Activated naive CD4-positive, alpha-beta T cell treated with anti-CD3 and anti-CD28 coated beads for 36 hours (primary cell): ENCODE results near the gene CTBP1. TPM values are rescaled to one million over a fixed set of nuclear protein-coding genes. Genes with fewer than 3 reads are reported as not detected.

Source experiments
- CTCF ChIA-PET: fragments of 350-600 bp; sonication (Branson Sonifier 250); formaldehyde crosslinking; loops from one replicate; lab custom pipeline; 2021; ENCODE audit warnings: antibody characterized with exemption; lab: Charles Lee
- DNase-seq: peaks from one replicate; pipeline ENCODE4 v3.0.0-alpha.2; 2020
- H3K27ac Mint-ChIP-seq: one replicate; pipeline ENCODE4 v1.8.0; 2021; ENCODE audit warnings: mild to moderate bottlenecking, mixed read lengths
- H3K27me3 Mint-ChIP-seq: one replicate; pipeline ENCODE4 v1.8.0; 2021; ENCODE audit warnings: low read depth, mixed read lengths
- H3K36me3 Mint-ChIP-seq: one replicate; pipeline ENCODE4 v1.8.0; 2021; ENCODE audit warnings: low read depth, mixed read lengths
- H3K4me1 Mint-ChIP-seq: one replicate; pipeline ENCODE4 v1.8.0; 2021; ENCODE audit warnings: low read depth, mixed read lengths
- H3K4me3 Mint-ChIP-seq: one replicate; pipeline ENCODE4 v1.8.0; 2021; ENCODE audit warnings: mild to moderate bottlenecking, moderate library complexity, mixed read lengths
- H3K9me3 Mint-ChIP-seq: one replicate; pipeline ENCODE4 v1.8.0; 2021; ENCODE audit warnings: mixed read lengths
- intact Hi-C: fragments of 100-400 bp; cut with micrococcal nuclease; formaldehyde crosslinking; loops from one replicate; pipeline ENCODE4 v1.15.1; 2023
- total RNA-seq, 2 experiments: library from RNA; stranded (reverse); gene quantifications; one replicate each; pipeline ENCODE4 v1.2.3, GENCODE V29; 2021

Gene CTBP1
- total RNA-seq, 2 experiments from 2014 or later: 136 to 140 TPM

DNA sequence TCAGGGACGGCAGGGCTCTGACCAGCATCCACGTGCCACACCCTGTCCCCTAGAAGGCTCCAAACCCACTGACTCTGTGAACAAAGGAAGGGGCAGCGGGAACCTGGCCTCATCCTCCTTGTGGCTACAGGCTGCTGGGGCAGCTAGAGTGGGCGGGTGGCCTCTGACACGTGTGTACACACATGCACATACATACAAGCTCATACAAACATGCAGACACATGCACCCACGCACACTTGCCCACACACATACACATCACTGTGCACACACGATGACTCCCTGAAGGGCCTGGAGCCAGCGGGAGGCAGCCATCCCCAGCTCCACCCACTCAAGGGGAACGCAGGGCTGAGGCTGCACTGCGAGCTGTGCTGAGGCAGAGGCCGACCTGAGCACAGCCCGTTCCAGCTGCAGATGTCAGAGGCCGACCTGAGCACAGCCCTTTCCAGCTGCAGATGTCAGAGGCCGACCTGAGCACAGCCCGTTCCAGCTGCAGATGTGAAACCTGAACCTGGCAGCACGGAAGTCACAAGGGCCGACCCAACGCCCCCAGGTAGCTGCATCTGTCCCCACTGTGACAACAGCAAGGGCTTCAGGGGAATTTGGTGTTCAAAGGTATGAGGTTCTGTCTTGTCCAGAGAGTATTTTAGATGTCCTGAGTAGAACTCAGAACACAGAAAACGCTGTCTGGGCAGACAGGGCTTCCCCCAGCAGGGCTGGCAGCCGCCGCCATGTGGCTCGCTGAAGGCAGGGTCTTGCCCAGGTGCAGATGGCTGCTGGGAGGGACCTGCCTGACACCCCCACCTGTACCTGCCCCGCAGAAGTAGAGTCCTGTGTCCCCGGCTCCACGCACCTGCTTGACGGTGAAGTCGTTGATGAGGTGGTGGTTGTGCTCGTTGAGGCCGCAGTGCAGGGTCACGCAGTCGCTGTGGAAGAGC, 33.5 kb downstream of the CTBP1 start:
- no peak for DNase-seq
- H3K27ac Mint-ChIP-seq: no peak overlapping the region
- CTCF ChIA-PET: interaction anchor here (0.9 kb wide), 1 partner anchor 48 kb away, joined by 3 read pairs; no protein-coding TSS in a partner anchor
- H3K4me3 Mint-ChIP-seq: no peak overlapping the region
- peaks cover 21% of the 10 kb centered on the region for H3K4me1 Mint-ChIP-seq
- intact Hi-C loops: no loop called here
- no peaks in the 10 kb centered on the region for H3K9me3 Mint-ChIP-seq
- peaks cover 14% of the 10 kb centered on the region for H3K36me3 Mint-ChIP-seq
- no peaks in the 10 kb centered on the region for H3K27me3 Mint-ChIP-seq

DNA sequence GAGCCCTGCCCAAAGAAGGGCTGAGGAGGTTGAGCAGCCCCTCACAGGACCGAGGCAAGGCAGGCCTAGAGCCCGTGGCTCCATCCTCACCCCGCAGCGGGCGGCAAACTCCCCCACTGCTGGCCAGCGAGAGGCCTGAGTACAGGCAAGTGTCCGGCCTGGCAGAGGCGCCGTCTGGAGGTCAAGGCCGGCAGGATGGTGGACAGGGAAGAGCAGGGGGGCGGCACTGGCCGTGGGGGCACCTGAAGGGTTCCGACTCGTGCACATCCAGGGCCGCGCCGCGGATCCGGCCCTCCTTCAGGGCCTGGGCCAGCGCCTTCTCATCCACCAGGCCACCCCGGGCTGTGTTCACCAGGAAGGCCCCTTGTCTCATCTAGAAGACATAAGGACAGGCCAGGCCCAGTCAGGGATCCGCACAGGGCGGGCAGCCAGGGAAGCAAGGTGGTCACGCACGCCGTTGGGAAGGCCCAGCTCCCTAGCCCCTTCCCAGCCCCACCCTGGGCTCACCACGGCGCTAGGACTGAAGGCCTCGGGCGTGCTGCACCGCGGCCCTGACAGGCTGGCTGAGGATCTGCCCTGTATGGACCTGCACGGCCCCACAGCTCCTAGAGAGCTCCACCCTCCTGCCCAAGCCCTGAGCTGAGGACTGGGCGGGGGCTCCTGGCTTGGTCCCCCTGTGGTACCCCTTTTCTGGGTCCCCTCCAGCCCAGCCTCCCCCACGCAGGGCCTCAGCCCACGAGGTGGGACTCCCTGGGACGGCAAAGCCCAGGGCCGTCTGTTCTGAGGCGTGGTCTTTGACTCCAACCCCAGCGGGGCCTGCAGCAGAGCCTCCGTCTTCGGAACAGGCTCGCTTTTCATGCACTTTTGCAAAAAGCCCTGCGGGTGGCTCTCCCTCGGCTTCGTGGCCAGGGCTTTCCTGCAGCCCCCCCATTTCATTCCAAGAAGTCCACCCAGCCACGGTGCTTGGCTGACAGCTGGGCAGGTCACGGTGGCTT, 34.5 kb downstream of the CTBP1 start:
- Mint-ChIP-seq H3K36me3 (peaks cover 11% of the 10 kb centered on the region), H3K4me1 (peaks cover 19% of the 10 kb centered on the region), H3K9me3 (no peaks in the 10 kb centered on the region), H3K4me3 (no peak overlapping the region), H3K27me3 (no peaks in the 10 kb centered on the region), H3K27ac (no peak overlapping the region)
- no peak for DNase-seq
- intact Hi-C loops: no loop called here
- CTCF ChIA-PET: no interaction called here

- intact Hi-C loops: no loop called here
- no peak overlapping the region for H3K4me3 Mint-ChIP-seq
- H3K9me3 Mint-ChIP-seq: no peaks in the 10 kb centered on the region
- peaks cover 10% of the 10 kb centered on the region for H3K36me3 Mint-ChIP-seq
- no peaks in the 10 kb centered on the region for H3K27me3 Mint-ChIP-seq
- CTCF ChIA-PET: no interaction called here
- H3K27ac Mint-ChIP-seq: no peak overlapping the region
- DNase-seq: no peak
- peaks cover 16% of the 10 kb centered on the region for H3K4me1 Mint-ChIP-seq
These were observed 35.5 kb downstream of the CTBP1 start for GRCh38 chr4:1213336-1213995.

DNA sequence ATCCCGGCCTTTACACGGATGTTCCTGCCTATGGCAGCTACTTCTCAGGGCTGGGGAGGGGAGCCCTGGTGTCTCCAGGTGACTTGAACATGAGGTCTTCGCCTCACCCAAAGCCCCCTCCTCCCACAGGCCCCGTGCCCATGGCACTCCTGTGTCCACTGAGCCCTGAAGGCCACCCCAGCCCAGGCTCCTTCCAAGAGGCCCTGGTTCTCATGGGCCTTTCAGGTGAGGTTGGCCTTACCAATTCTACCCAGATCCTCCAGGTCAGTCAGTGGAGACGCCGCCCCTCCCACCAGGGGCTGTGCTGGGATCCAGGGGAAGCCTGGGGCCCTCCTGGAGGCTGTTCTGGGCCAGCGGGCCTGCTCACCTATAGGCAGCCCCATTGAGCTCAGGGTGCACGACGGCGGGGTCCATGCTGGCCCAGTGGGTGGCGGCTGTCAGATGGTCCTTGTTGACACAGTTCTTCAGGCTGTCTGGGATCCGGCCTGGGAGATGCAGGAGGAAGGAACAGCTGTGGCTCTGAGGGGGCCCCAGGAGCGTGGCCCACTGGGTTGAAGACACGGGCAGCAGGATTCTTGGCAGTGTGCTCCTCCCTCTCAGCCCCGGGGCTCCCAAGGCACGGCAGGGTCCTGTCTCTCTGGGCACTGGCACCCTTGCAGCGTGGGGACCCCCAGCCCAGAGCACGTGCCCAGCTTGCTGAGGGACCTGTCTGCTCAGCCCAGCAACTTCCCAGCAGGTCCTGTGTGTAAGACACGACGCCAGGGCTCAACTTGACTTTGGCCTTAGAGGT, 36.2 kb downstream of the CTBP1 start:
- DNase-seq: no peak
- intact Hi-C loops: no loop called here
- peaks cover 14% of the 10 kb centered on the region for H3K4me1 Mint-ChIP-seq
- no peaks in the 10 kb centered on the region for H3K27me3 Mint-ChIP-seq
- CTCF ChIA-PET: no interaction called here
- no peak overlapping the region for H3K4me3 Mint-ChIP-seq
- H3K36me3 Mint-ChIP-seq: peaks cover 6% of the 10 kb centered on the region
- H3K27ac Mint-ChIP-seq: no peak overlapping the region
- H3K9me3 Mint-ChIP-seq: no peaks in the 10 kb centered on the region

GRCh38 chr4:1211891-1212545, 36.9 kb downstream of the CTBP1 start:
- Mint-ChIP-seq H3K27me3 (no peaks in the 10 kb centered on the region), H3K4me3 (no peak overlapping the region), H3K36me3 (peaks cover 3% of the 10 kb centered on the region), H3K27ac (no peak overlapping the region), H3K4me1 (peaks cover 7% of the 10 kb centered on the region), H3K9me3 (no peaks in the 10 kb centered on the region)
- CTCF ChIA-PET: no interaction called here
- intact Hi-C loops: no loop called here
- no peak for DNase-seq

GRCh38 chr4:1211371-1211770, 37.6 kb downstream of the CTBP1 start:
- no peak for DNase-seq
- Mint-ChIP-seq H3K27me3 (no peaks in the 10 kb centered on the region), H3K27ac (no peak overlapping the region), H3K4me3 (no peak overlapping the region), H3K9me3 (no peaks in the 10 kb centered on the region), H3K36me3 (peaks cover 2% of the 10 kb centered on the region), H3K4me1 (peaks cover under 1% of the 10 kb centered on the region)
- CTCF ChIA-PET: no interaction called here
- intact Hi-C loops: no loop called here

DNA sequence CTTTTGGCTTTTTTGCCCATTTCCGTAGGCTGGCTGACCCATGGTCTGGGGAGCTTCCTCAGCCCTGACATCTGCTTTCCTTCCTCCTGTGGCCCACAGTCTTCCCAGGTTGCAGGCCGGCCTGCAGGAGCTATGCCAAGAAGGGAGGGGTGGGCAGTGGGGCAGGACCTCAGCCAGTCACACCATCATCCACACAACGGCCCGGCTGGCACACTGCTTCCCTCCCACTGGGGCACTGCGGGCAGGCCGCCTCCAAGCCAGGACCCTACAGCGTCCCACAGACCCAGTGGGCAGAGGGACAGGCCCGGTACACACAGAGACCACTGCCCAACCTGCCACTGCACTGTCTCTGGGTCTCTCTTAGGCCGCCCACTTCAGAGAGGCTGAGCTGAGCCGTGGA, 38.0 kb downstream of the CTBP1 start:
- CTCF ChIA-PET: no interaction called here
- no peak overlapping the region for H3K27ac Mint-ChIP-seq

DNA sequence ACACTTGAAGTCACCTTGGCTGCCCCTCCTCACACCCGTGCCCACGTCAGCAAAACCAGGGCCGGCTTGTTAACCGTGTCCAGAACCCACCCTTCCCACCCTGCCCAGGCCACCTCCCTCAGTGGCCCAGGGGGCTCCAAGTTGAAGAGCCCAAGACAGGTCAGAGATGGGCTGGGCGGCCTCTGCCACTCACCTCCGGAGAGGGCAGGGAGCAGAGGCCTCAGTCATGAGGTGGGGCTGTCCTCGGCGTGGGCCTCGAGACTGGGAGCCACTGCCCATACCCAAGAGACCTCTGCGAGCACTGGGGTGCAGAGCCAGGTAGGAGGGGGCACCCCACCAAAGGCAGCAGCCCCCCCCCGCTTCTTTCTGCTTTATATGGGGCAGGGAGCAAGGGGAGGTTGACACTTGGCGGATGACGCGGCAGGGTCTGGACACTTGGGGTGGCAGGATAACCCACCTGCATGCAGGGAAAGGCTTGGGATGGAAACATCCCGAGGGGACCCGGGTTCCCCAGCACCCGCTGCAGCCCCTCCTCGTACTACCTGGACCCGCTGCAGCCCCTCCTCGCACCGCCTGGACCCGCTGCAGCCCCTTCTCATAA, 38.6 kb downstream of the CTBP1 start:
- Mint-ChIP-seq H3K36me3 (peaks cover 2% of the 10 kb centered on the region), H3K4me3 (no peak overlapping the region), H3K27me3 (no peaks in the 10 kb centered on the region), H3K9me3 (no peaks in the 10 kb centered on the region), H3K27ac (no peak overlapping the region), H3K4me1 (no peaks in the 10 kb centered on the region)
- CTCF ChIA-PET: no interaction called here
- DNase-seq: no peak
- intact Hi-C loops: no loop called here

More for the DNA sequence above, 38.0 kb downstream of the CTBP1 start:
- DNase-seq: no peak
- peaks cover 2% of the 10 kb centered on the region for H3K36me3 Mint-ChIP-seq
- H3K4me1 Mint-ChIP-seq: no peaks in the 10 kb centered on the region
- H3K4me3 Mint-ChIP-seq: no peak overlapping the region
- no peaks in the 10 kb centered on the region for H3K27me3 Mint-ChIP-seq
- intact Hi-C loops: no loop called here
- no peaks in the 10 kb centered on the region for H3K9me3 Mint-ChIP-seq

DNA sequence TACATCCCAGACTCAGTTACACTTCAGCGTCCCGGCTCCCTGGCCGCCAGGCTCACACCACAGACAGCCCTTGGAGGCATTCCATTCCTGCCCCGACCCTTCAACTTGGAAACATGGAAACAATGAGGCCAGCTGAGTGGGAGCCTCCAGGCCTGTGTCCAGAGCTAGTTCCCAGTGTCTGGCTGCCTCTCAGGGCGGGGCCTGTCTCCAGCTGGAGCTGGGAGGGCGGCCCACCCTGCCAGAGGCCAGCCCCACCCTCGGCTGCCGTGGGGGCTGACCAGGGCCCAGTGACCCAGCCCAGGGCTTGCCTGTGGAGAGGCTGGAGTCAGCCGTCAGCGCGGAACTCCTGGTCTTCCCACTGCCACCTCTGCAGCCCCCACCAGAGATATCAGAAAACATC, 39.1 kb downstream of the CTBP1 start:
- Mint-ChIP-seq H3K4me3 (no peak overlapping the region), H3K36me3 (peaks cover 2% of the 10 kb centered on the region), H3K27ac (no peak overlapping the region), H3K27me3 (no peaks in the 10 kb centered on the region), H3K9me3 (no peaks in the 10 kb centered on the region), H3K4me1 (no peaks in the 10 kb centered on the region)
- CTCF ChIA-PET: no interaction called here
- no peak for DNase-seq
- intact Hi-C loops: no loop called here

DNA sequence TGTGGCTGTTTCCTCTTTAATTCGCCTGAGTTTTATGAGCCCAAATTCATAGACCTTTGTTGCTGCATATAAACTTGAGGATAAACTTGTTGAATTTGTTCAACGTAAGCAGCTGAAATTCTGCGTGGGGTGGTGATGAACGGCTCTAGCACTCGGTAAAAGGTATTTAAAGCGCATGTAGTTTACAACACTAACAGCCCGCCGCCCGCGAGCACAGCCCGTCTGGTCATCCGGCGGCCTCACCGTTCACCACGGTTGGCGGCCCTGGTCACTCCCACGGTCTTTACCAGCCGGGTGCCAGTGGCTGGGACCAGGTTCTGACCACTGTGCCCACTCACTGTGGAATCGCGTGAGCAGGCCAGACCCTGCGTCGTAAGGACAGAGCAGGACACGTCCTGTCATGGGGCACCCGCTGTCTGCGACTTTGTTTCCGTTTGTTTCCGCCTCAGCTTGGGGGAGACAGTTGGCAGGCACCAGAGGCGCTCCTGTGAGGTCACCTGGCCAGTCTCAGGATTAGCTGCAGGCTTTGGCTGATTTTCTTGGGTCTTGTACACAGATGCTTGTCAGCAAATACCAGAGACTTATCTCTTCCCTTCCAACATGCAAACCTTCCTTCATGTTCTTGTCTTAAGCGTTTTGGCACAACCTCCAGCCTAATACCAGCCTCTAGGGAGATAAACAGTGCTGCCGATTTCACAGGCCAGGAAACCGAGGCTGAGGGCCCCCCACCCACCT, 39.8 kb downstream of the CTBP1 start:
- no peak for DNase-seq
- H3K27ac Mint-ChIP-seq: no peak overlapping the region
- intact Hi-C loops: no loop called here
- no peak overlapping the region for H3K4me3 Mint-ChIP-seq
- H3K9me3 Mint-ChIP-seq: no peaks in the 10 kb centered on the region
- CTCF ChIA-PET: no interaction called here
- no peaks in the 10 kb centered on the region for H3K27me3 Mint-ChIP-seq
- peaks cover 2% of the 10 kb centered on the region for H3K36me3 Mint-ChIP-seq
- H3K4me1 Mint-ChIP-seq: no peaks in the 10 kb centered on the region
